Erythroblast (primary cell): ENCODE results near the gene ITPR2.

Experiments
- GATA1 ChIP-seq: IDR thresholded peaks from 2 replicates; pipeline ENCODE4 v1.6.1; 2011; ENCODE audit warnings: low read depth, mild to moderate bottlenecking, control low read depth, low read length, moderate library complexity
- POLR2A ChIP-seq: IDR thresholded peaks from 2 replicates; pipeline ENCODE4 v1.6.1; 2011; ENCODE audit warnings: mild to moderate bottlenecking, low read length

DNA sequence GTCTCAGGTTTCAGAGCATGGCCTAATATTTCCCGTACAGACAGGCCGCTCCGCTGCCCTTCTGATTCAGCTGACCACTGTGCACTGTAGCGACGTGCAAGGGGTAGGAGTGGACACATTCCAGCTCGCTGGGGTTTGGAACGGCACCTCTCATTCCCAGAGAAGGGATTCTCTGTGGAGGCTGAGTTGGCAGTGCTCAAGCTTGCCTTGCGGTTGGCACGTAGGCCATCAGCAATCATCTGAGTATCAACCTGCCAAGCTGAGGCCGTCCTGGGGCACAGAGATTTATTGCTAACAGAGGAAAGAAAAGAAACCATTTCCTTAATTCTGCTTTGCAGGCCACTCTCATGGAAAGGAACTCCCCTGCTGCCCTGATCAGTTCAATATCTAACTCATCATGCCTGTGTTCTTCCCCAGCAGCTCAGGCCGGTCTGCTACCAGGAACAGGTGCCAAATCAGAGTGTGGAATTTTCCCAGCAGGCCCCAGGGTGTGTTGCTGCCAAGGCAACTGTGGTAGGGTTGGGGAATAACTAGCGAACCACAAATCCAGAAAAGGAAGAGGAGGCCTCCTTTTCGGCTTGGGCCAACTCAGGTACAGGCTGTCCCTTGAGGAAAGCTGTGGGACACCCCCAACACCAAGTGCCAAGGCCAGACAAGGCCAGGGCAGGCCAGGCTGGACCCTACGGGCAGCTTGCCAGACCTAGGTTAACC lies 545.2 kb downstream of the ITPR2 start:
- TF ChIP-seq POLR2A (no peak), GATA1 (no peak)
